Adrenal gland (tissue), 12 donors: ENCODE results near the gene UNC45A. TPM values are rescaled to one million over a fixed set of nuclear protein-coding genes. Genes with fewer than 3 reads are reported as not detected.
A peak's percentile ranks its signal among the peaks of the same experiment; 100 is the strongest.

Experiments used
- DNase-seq, 7 donors: peaks; one replicate each; pipeline ENCODE4 v3.0.0-alpha.2; 2019 to 2020
- H3K27ac ChIP-seq, 5 donors: fragments of 200-600 bp; sonication (generic) in 4 of 5; 1 replicate in 3 of 5; 2 replicates in 2 of 5; pipeline versions ENCODE4 v1.5.1 to v1.8.0; 2016 to 2020; ENCODE audit warnings: mild to moderate bottlenecking in 1 of 5
- H3K27me3 ChIP-seq: fragments of 200-600 bp; 2 replicates; pipeline ENCODE4 v1.8.0; 2021
- H3K36me3 ChIP-seq, 2 donors: fragments of 200-600 bp; replicated peaks in 1 of 2; 1 replicate in 1 of 2; 2 replicates in 1 of 2; pipeline versions ENCODE4 v1.5.1 to v1.8.0; 2018 to 2022
- H3K4me1 ChIP-seq, 2 donors: fragments of 200-600 bp; replicated peaks in 1 of 2; 1 replicate in 1 of 2; 2 replicates in 1 of 2; pipeline versions ENCODE4 v1.5.1 to v1.8.0; 2018 to 2021
- H3K4me3 ChIP-seq, 4 donors: fragments of 200-600 bp; sonication (generic) in 3 of 4; one replicate each; pipeline ENCODE4 v1.5.1; 2016 to 2018
- H3K9me3 ChIP-seq, 3 donors: fragments of 200-600 bp; sonication (generic) in 1 of 3; replicated peaks in 1 of 3; 1 replicate in 2 of 3; 2 replicates in 1 of 3; pipeline versions ENCODE4 v1.5.1 to v1.8.0; 2016 to 2021
- POLR2A ChIP-seq, 2 donors: fragments of 450-650 bp; IDR thresholded peaks; one replicate each; pipeline ENCODE4 v1.6.1; 2017; ENCODE audit warnings: antibody characterized with exemption in 2 of 2, mild to moderate bottlenecking in 2 of 2, moderate library complexity in 1 of 2
- whole genome bisulfite sequencing, 4 donors: extraction: QIAGEN DNeasy Blood & Tissue Kit in 2 of 4; methylation state at CpG; one replicate each; pipeline versions ENCODE4 v1.1.5 to v1.1.7; 2013 to 2017; 5-methylcytosine and 5-hydroxymethylcytosine counted together
- intact Hi-C, 2 donors: fragments of 100-400 bp; cut with DNase I; formaldehyde crosslinking; loops; one replicate each; pipeline versions ENCODE4 v1.14.1 to v1.15.0; 2022 to 2023
- polyA plus RNA-seq, 3 donors: library from polyadenylated mRNA; stranded (reverse); fragments of 200-250 nt in 2 of 3; fragments of 350-450 nt in 1 of 3; fragmentation: Illumina TruSeq in 1 of 3; extraction: RNeasy Lipid Tissue Mini Kit (QIAGEN cat#74804) in 1 of 3; gene quantifications; one replicate each; pipeline ENCODE4 v1.2.3, GENCODE V29; 2013 to 2014
- small RNA-seq, 2 donors: library from RNA; depleted of rRNA; stranded (forward); fragments of <200 nt; gene quantifications; one replicate each; pipeline ENCODE3, GENCODE V24; 2016
- total RNA-seq, 9 donors: library from RNA; depleted of rRNA in 4 of 9; stranded (reverse); fragments of >200 nt in 4 of 9; fragments of 120-200 nt in 1 of 9; fragmentation: NEBNext Ultra II Directional in 1 of 9; extraction: Animal tissue kit (Norgen Biotek cat#: 25700) in 1 of 9; gene quantifications; one replicate each; pipeline versions ENCODE4 v1.1.0 to v1.2.4, GENCODE V29; 2013 to 2023
- TF ChIP-seq, protein P1 (sequence below), 6 experiments: fragments of 450-650 bp in 4 of 6; fragments of 200-600 bp in 2 of 6; sonication (generic) in 1 of 6; IDR thresholded peaks; 1 replicate in 5 of 6; 2 replicates in 1 of 6; pipeline versions ENCODE4 v1.5.1 to v1.8.0; 2016 to 2021; ENCODE audit warnings: antibody characterized with exemption in 6 of 6, mild to moderate bottlenecking in 2 of 6, moderate library complexity in 1 of 6
- donor health status: healthy with polysubstance abuse.
- donor health status: Bipolar disorder and iron deficiency.
- donor health status: DM: yes; HTN: yes; CAD: no.
- donor health status: DM: no; HTN: no; CAD: no.
- donor health status: DM: no; HTN: no; CAD: no.
- donor health status: DM: yes; HTN: yes; CAD: no.

UNC45A gene
- total and polyA plus RNA-seq, 12 donors: 28.1 to 114 (median 64.7) TPM

DNA sequence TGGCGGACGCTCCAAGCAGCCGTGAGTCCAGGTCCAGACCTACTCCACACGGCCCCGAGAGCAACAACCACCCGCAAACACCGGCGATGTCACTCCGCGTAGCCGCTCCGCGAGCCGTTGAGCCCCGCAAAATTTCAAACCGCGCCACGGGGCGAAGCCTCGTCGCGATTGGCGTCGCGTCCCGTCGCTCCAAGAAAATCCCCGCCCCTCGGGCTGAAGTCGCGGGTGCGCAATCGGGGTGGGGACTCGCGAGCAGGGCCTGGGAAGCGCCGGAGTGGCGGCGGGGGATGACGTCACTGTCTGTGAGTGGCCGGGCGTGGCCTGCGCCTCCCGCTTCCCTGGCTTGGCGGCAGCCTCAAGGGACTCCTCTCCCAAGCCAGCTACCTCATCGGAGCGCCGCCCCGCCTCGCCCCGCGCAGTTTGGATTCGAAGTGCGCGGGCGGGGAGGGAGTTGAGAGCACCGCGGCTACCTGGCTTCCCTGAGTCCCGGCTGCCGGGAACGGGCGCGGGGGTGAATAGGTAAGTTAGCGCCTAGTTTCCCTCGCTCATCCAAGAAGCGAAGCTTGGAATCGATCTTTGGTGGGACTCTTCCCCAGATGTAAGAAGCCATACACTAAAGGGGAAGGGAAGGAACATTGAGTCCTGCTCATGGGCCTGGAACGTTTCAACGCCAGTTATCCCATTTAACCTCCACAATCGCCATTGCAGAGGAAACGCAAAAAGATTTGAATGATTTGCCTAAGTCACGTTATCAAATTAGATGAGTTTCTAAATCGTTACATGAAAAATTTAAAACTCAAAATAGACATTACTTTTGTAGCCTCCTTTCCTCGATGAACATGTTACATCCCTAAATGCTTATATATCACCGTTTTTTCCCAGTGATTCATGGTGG, 59.6 kb downstream of the UNC45A start, which contains the start of gene PRC1:
Gene PRC1 (minus strand): TSS at position 119 of the 895 bp plus-strand sequence. CDS start 118 bp downstream, at position 1.
- Histone ChIP-seq H3K27ac (peak within 1 kb of the TSS in 4 of 5 donors; percentile 46 to 89 (median 86)), H3K9me3 (no peaks in the 10 kb centered on the region), H3K4me3 (peak within 1 kb of the TSS; percentile 59 to 87 (median 81)), H3K36me3 (peaks cover 0 to 17% of the 10 kb centered on the region in 2 donors), H3K4me1 (peaks cover 0 to 15% of the 10 kb centered on the region in 2 donors), H3K27me3 (no peaks in the 10 kb centered on the region)
- peak; percentile 98 to 99 (median 99) for DNase-seq
- TF ChIP-seq POLR2A (IDR thresholded peaks at IDR 0.05): peak; percentile 45 to 86
- TF ChIP-seq, protein P1, sequence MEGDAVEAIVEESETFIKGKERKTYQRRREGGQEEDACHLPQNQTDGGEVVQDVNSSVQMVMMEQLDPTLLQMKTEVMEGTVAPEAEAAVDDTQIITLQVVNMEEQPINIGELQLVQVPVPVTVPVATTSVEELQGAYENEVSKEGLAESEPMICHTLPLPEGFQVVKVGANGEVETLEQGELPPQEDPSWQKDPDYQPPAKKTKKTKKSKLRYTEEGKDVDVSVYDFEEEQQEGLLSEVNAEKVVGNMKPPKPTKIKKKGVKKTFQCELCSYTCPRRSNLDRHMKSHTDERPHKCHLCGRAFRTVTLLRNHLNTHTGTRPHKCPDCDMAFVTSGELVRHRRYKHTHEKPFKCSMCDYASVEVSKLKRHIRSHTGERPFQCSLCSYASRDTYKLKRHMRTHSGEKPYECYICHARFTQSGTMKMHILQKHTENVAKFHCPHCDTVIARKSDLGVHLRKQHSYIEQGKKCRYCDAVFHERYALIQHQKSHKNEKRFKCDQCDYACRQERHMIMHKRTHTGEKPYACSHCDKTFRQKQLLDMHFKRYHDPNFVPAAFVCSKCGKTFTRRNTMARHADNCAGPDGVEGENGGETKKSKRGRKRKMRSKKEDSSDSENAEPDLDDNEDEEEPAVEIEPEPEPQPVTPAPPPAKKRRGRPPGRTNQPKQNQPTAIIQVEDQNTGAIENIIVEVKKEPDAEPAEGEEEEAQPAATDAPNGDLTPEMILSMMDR (IDR thresholded peaks at IDR 0.05): no peak
- 0 to 1% (median 0%) methylated on average over 17 to 75 of the region's 75 CpGs for WGBS, 4 donors
- intact Hi-C loops: loop anchor here in 1 of 2 donors (5.0 kb wide), 1 partner anchor 37 kb away; no protein-coding TSS in a partner anchor

DNA sequence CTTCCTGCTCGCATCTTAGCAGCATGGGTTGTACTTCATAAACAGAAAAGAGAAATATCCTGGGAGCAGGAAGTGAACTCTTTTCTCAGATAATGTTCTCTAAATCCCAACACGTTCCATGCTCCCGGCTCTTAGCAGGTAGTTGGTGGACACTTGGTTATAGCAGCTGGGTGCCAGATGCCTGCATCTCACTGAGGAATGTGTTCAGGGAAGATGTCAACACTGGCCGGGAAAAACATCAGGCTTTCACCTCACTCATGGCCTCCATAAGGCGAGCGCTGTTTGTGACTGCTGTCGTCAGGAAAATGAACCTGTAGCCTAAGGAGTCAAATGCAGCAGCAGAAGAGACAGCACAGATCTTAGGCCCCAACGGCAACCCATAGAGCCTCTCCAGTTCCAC, 63.7 kb downstream of the UNC45A start:
- 90 to 95% (median 93%) methylated on average over 4 to 8 of the region's 8 CpGs for WGBS, 4 donors
- H3K27me3 ChIP-seq: no peaks in the 10 kb centered on the region
- H3K36me3 ChIP-seq: peaks cover 0 to 48% of the 10 kb centered on the region in 2 donors
- H3K4me3 ChIP-seq: no peak overlapping the region
- TF ChIP-seq, protein P1 (IDR thresholded peaks at IDR 0.05): no peak
- TF ChIP-seq POLR2A (IDR thresholded peaks at IDR 0.05): no peak
- DNase-seq: no peak
- no peak overlapping the region for H3K27ac ChIP-seq
- H3K4me1 ChIP-seq: peaks cover 0 to 9% of the 10 kb centered on the region in 2 donors
- no peaks in the 10 kb centered on the region for H3K9me3 ChIP-seq
- intact Hi-C loops: loop anchor here in 1 of 2 donors (5.0 kb wide), 1 partner anchor 41 kb away; no protein-coding TSS in a partner anchor

DNA sequence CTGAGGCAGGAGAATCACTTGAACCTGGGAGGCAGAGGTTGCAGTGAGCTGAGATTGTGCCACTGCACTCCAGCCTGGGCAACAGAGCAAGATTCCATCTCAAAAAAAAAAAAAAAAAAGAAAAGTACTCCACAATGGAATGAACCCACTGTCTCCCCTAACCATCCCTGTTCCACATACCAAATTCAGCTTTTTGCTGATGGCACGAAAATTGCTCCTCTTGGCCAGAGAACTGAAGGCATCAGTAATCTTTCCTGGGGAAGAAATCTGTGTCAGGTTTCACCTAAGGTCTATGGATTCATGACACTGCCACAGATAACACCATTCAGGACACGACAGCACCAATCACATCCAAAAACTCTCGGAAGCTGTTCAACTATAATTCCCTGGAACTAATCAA, 66.1 kb downstream of the UNC45A start:
- Histone ChIP-seq H3K4me1 (no peaks in the 10 kb centered on the region), H3K9me3 (no peaks in the 10 kb centered on the region), H3K27ac (no peak overlapping the region), H3K36me3 (peaks cover 0 to 73% of the 10 kb centered on the region in 2 donors), H3K4me3 (no peak overlapping the region), H3K27me3 (no peaks in the 10 kb centered on the region)
- WGBS, 4 donors: 89 to 98% (median 94%) methylated on average over 3 of the region's 3 CpGs
- DNase-seq: no peak
- TF ChIP-seq POLR2A (IDR thresholded peaks at IDR 0.05): no peak
- TF ChIP-seq, protein P1 (IDR thresholded peaks at IDR 0.05): no peak
- intact Hi-C loops: no loop called here

Small RNA genes lying within 50 kb of the gene (small RNA-seq; reads per million reads assigned to genes)
- gene RF00019: 0 reads per million in 2 donors

Other genes starting within 250 kb of the UNC45A start
- gene BLM, start 217.9 kb upstream of the UNC45A start, total RNA-seq: 1 to 10 TPM in 7 of 9 donors, under 1 TPM in 2; 0.24 to 6.8 (median 1.3) TPM
- gene BLM, start 217.9 kb upstream of the UNC45A start, polyA plus RNA-seq: 1 to 10 TPM; 1.1 to 2.2 (median 1.4) TPM
- 100 to 1,000 TPM in 1 of 9 donors, 10 to 100 TPM in 8; 18.5 to 119 (median 49.8) TPM for gene FURIN, start 66.7 kb upstream of the UNC45A start, total RNA-seq
- gene FURIN, start 66.7 kb upstream of the UNC45A start, polyA plus RNA-seq: 10 to 100 TPM; 11.5 to 29.3 (median 24.7) TPM
- gene FES, start 50.8 kb upstream of the UNC45A start, total RNA-seq: 10 to 100 TPM; 12.8 to 82.3 (median 26.8) TPM
- 10 to 100 TPM in 2 of 3 donors, 1 to 10 TPM in 1; 2.3 to 32.9 (median 19.5) TPM for gene FES, start 50.8 kb upstream of the UNC45A start, polyA plus RNA-seq
- gene MAN2A2, start 32.0 kb upstream of the UNC45A start, total RNA-seq: 10 to 100 TPM; 13.3 to 94.6 (median 65.5) TPM
- 10 to 100 TPM; 26.5 to 83.3 (median 46.2) TPM for gene MAN2A2, start 32.0 kb upstream of the UNC45A start, polyA plus RNA-seq
- 10 to 100 TPM; 14.6 to 40.2 (median 25.0) TPM for gene HDDC3, start 2.7 kb upstream of the UNC45A start, total RNA-seq
- 10 to 100 TPM; 19.9 to 31.5 (median 30.4) TPM for gene HDDC3, start 2.7 kb upstream of the UNC45A start, polyA plus RNA-seq
- 10 to 100 TPM in 8 of 9 donors, 1 to 10 TPM in 1; 8.1 to 38.7 (median 19.1) TPM for gene RCCD1, start 19.6 kb downstream of the UNC45A start, total RNA-seq
- gene RCCD1, start 19.6 kb downstream of the UNC45A start, polyA plus RNA-seq: 10 to 100 TPM in 2 of 3 donors, 1 to 10 TPM in 1; 7.7 to 17.4 (median 13.5) TPM
- 10 to 100 TPM in 3 of 9 donors, 1 to 10 TPM in 6; 5.4 to 63.8 (median 6.7) TPM for gene PRC1, start 59.2 kb downstream of the UNC45A start, total RNA-seq
- 1 to 10 TPM; 4.7 to 9.0 (median 6.1) TPM for gene PRC1, start 59.2 kb downstream of the UNC45A start, polyA plus RNA-seq
- gene VPS33B, start 87.3 kb downstream of the UNC45A start, total RNA-seq: 10 to 100 TPM in 7 of 9 donors, 1 to 10 TPM in 2; 9.1 to 21.5 (median 14.5) TPM
- gene VPS33B, start 87.3 kb downstream of the UNC45A start, polyA plus RNA-seq: 10 to 100 TPM; 16.1 to 23.8 (median 19.3) TPM
- 1 to 10 TPM; 1.8 to 7.5 (median 4.7) TPM for gene SV2B, start 165.0 kb downstream of the UNC45A start, total RNA-seq
- 1 to 10 TPM in 1 of 3 donors, under 1 TPM in 2; 0.16 to 3.3 (median 0.94) TPM for gene SV2B, start 165.0 kb downstream of the UNC45A start, polyA plus RNA-seq